GM21723 (cell line): ENCODE results near the gene ZNF667.

ENCODE experiments used
- ATAC-seq: cut with Tn5 transposase; IDR thresholded peaks from one replicate; pipeline ENCODE4 v1.9.1; 2021; ENCODE audit warnings: mild to moderate bottlenecking, moderate library complexity; ENCODE audit not compliant: unreplicated experiment

ZNF667 gene

GRCh38 chr19:56476651-56477428 is at the start of gene ZNF667:
TSS of gene ZNF667 (minus strand) at chr19:56477345. CDS start at chr19:56462370, 14,975 bp downstream.
- no peak for ATAC-seq

DNA sequence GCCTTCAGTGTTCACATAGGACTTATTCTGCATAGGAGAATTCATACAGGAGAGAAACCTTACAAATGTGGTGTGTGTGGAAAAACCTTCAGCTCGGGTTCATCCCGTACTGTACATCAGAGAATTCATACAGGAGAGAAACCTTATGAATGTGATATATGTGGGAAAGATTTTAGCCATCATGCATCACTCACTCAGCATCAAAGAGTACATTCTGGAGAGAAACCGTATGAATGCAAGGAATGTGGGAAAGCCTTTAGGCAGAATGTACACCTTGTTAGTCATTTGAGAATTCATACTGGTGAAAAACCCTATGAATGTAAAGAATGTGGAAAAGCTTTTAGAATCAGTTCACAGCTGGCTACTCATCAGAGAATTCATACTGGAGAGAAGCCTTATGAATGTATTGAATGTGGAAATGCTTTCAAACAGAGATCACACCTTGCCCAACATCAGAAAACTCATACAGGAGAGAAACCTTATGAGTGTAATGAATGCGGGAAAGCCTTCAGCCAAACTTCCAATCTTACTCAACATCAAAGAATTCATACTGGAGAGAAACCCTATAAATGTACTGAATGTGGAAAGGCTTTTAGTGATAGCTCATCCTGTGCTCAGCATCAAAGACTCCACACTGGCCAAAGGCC is 48.2 kb upstream of the ZNF667 start:
- ATAC-seq = no peak

DNA sequence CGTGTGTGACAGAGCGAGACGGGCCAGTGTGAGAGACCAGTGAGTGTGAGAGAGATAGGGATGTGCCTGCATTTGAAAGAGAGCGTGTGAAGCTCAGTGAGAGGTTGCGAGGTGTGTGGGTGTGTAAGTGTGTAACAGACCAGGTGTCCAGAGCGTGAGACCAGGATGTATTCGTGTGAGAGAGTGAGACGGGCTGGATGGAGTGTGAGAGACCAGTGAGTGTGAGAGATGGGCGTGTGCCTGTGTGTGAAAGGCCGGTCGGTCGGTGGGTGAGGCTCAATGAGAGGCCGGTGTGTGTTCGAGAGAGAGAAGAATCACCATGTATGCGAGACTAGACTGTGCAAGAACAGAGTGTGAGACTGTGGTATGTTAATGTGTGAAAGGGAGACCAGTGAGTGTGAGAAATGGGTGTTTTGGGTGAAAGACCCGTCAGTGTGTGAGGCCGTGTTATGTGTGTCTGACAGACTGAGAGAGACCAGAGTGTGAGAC is 31.2 kb upstream of the ZNF667 start:
- no peak for ATAC-seq

- no peak for ATAC-seq
These were observed 30.5 kb upstream of the ZNF667 start, which contains the start of gene ZNF471 for GRCh38 chr19:56507446-56508289. TSS of gene ZNF471 (plus strand) at chr19:56507855. CDS start at chr19:56511572, 3,717 bp downstream.

GRCh38 chr19:56504581-56504980 is 27.4 kb upstream of the ZNF667 start:
- ATAC-seq = no peak

DNA sequence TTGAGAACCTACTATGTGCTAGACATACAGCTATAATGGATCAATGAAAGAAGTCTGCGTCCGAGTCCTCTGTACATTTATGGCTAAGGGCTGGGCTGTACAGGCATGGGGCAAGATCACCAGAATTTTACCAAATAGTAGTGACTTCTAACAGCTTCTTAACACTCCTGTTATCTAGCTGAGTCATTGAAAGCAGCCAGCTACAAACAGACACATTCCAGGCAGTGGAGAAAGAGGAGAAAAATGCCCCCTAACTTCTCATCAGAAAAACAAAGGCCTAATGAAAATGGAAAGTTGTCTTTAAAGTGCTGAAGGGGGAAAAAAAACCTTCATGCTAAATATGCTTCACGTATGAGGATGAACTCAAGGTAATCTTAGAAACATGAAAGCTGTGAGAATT is 14.3 kb upstream of the ZNF667 start:
- ATAC-seq = no peak

DNA sequence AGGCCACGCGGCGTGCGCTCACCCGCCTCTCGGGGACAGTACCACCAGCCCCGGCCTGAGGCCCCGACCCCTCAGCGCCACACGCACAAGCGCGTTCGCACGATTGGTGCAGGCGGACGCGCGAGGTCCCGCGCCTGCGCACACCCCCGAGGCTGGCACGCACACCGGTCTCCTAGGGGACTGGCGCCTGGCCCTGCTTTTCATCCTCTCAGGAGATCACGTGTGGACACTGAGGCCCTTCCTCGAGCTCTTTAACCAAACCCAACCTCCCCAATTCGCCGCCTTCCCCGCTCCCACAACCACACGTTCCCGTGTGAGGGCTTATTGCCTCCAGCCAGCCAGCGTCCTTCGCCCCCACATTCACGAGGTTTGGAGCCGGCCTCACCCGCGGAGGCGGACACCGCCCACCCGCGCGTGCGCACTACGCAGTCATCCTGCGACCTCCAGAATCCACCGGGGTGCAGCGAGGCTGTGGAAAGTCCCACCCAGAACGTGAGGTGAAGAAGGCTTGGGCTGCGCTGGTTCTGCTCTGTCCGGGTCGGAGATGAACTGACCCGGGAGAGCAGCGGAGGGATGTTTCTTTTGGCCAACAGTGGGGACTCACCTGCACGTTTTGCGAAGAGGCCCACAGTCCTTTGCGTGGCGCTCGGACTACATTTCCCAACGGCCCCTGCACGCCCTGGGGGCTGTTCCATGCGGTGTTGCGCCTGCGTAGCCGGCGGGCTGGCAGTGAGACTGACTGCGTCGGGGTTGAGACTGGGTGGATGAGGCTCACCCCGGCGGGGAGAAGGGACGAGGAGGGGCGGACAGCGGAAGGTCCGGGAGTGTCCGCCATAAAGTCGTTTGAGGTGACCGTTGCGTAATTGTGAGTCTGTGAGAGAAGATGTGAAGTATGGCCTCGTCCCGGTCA is 539 bp upstream of the ZNF667 start:
- no peak for ATAC-seq

DNA sequence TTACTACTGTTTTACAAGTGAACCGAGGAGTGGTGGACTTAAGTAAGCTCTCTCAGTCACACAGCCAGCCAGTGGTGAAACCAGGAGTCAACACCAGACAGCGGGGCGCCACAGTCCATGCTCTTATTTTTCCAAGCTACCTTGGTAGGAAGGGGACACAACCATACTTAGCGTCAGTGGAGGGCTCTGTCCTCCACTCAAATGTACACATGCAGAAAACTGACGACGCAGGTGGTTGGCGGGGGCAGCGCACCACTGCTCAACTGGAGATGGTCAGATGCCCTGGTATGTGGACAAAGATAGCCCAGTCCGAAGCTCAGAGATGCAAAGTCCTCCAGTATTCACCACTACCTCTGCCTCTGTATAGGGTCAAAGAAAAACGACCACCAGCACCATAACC is 1.1 kb downstream of the ZNF667 start:
- ATAC-seq = no peak

DNA sequence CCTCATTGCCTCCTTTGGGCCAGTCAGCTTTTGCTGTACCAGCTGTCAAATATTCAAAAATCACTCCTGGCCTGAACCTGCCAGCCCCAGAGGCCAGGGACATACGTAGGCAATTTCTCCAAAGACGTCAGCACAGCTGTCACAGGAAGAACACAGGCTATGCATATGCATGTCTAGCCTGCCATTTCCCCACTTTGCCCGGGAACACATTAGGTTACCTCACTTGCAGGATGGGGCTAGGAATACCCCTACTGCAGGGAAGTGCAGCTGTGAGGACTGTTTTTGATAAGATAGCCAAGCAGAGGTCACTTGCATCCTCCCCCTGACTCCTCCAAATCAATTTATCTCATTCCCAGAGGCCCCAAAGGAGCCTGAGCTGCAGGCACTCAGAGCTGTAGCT is 2.8 kb downstream of the ZNF667 start:
- no peak for ATAC-seq

GRCh38 chr19:56441206-56441792 is 35.8 kb downstream of the ZNF667 start:
- no peak for ATAC-seq

- ATAC-seq = no peak
These were observed 53.2 kb downstream of the ZNF667 start for GRCh38 chr19:56423985-56424353.

DNA sequence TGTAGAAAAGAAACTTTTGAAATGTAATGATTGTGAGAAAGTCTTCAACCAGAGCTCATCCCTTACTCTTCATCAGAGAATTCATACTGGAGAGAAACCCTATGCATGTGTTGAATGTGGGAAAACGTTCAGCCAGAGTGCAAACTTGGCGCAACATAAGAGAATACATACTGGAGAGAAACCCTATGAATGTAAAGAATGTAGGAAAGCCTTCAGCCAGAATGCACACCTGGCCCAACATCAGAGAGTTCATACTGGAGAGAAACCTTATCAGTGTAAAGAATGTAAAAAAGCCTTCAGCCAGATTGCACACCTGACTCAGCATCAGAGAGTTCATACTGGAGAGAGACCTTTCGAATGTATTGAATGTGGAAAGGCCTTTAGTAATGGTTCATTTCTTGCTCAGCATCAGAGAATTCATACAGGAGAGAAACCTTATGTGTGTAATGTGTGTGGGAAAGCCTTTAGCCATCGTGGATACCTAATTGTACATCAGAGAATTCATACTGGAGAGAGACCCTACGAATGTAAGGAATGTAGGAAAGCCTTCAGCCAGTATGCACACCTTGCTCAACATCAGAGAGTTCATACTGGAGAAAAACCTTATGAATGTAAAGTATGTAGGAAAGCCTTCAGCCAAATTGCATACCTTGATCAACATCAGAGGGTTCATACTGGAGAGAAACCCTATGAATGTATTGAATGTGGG is 53.7 kb downstream of the ZNF667 start:
- ATAC-seq = no peak

GRCh38 chr19:56405062-56405461 is 72.1 kb downstream of the ZNF667 start:
- no peak for ATAC-seq

DNA sequence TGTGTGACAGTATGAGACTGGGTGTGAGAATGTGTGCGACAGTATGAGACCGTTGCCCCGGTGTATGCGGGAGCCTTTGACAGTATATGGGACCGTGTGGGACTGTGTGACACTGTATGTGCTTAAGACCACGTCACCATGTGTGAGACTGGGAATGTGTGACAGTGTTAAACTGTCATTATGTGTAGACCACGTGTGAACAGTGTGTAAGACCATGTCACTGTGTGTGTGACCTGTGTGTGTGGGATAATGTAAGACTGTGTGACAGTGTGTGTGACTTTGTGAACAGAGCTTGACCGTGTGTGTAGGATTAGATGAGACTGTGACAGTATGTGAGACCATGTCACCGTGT is 72.5 kb downstream of the ZNF667 start:
- ATAC-seq = no peak

- peak; percentile 85 for ATAC-seq
These were observed 73.1 kb downstream of the ZNF667 start, which contains the start of gene ZNF583 for GRCh38 chr19:56403764-56404704. TSS of gene ZNF583 (plus strand) at chr19:56404332. CDS start at chr19:56407115, 2,783 bp downstream.

DNA sequence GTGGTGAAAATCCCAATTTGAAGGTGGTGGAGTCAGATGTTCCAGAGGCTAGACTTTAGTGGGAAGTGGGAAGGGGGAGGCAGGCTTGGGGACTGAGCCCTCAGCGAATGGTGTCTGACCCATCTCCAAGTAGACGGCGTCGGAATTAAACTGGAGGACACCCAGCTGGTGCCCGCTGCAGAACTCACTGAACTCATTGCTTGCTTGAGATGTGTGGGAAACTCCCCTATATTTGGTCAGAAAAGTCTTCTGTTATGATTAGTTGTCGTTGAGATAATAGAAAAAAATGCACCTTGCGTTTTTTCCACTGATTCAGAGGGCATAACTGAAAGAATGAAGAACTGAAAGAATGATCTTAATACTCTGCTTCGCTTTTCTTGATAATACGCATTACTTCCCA is 73.9 kb downstream of the ZNF667 start:
- peak; percentile 15 for ATAC-seq

- no peak for ATAC-seq
These were observed 76.7 kb downstream of the ZNF667 start for GRCh38 chr19:56400485-56400884.

- no peak for ATAC-seq
These were observed 78.3 kb downstream of the ZNF667 start for GRCh38 chr19:56398809-56399208.
